Fibroblast of lung (primary cell): ENCODE results near the gene S100A3. TPM values are rescaled to one million over a fixed set of nuclear protein-coding genes. Genes with fewer than 3 reads are reported as not detected.
"Not testable (repeated sequence)": the region's sequence is repeated elsewhere in the genome, so short reads cannot be mapped to it uniquely, and the experiment has no call there.

Source experiments
- DNase-seq, 2 donors: peaks; one replicate each; pipeline versions ENCODE4 v3.0.0 to v3.0.0-alpha.2; 2010; ENCODE audit warnings: low read depth in 2 of 2
- H2AFZ ChIP-seq: 2 replicates; pipeline ENCODE4 v1.5.1; 2012; ENCODE audit warnings: low read length, control low read depth, inconsistent platforms
- H3K27ac ChIP-seq: 2 replicates; pipeline ENCODE4 v1.5.1; 2011; ENCODE audit warnings: low read length, control low read depth; ENCODE audit not compliant: insufficient read depth
- H3K27me3 ChIP-seq: 2 replicates; pipeline ENCODE4 v1.5.1; 2011; ENCODE audit warnings: mild to moderate bottlenecking, low read length; ENCODE audit not compliant: control insufficient read depth, insufficient read depth
- H3K36me3 ChIP-seq: 2 replicates; pipeline ENCODE4 v1.5.1; 2011; ENCODE audit warnings: low read length; ENCODE audit not compliant: control insufficient read depth, insufficient read depth
- H3K4me1 ChIP-seq: 2 replicates; pipeline ENCODE4 v1.5.1; 2011; ENCODE audit warnings: low read length; ENCODE audit not compliant: control insufficient read depth, insufficient read depth; ENCODE audit errors: extremely low read depth
- H3K4me2 ChIP-seq: 2 replicates; pipeline ENCODE4 v1.5.1; 2011; ENCODE audit warnings: low read length, control low read depth; ENCODE audit not compliant: insufficient read depth; ENCODE audit errors: extremely low read depth
- H3K4me3 ChIP-seq, 4 experiments: fragments of 200-600 bp in 1 of 4; sonication (generic) in 1 of 4; replicated peaks in 1 of 4; 2 replicates each; pipeline ENCODE4 v1.5.1; 2011 to 2016; ENCODE audit warnings: low read length in 4 of 4, low read depth in 3 of 4, mild to moderate bottlenecking in 3 of 4, control low read depth in 2 of 4, inconsistent platforms in 1 of 4, mixed read lengths in 1 of 4; ENCODE audit not compliant: insufficient read depth in 1 of 4; ENCODE audit errors: control extremely low read depth in 1 of 4
- H3K79me2 ChIP-seq: 2 replicates; pipeline ENCODE4 v1.5.1; 2012; ENCODE audit warnings: mild to moderate bottlenecking, low read length, inconsistent platforms; ENCODE audit not compliant: control insufficient read depth, insufficient read depth
- H3K9ac ChIP-seq: 2 replicates; pipeline ENCODE4 v1.5.1; 2011; ENCODE audit warnings: mild to moderate bottlenecking, low read length, control low read depth; ENCODE audit not compliant: insufficient read depth
- H3K9me3 ChIP-seq: 2 replicates; pipeline ENCODE4 v1.5.1; 2012; ENCODE audit warnings: low read depth, low read length; ENCODE audit not compliant: control insufficient read depth, insufficient read depth
- H4K20me1 ChIP-seq: 2 replicates; pipeline ENCODE4 v1.5.1; 2011; ENCODE audit warnings: low read length; ENCODE audit not compliant: control insufficient read depth, insufficient read depth; ENCODE audit errors: extremely low read depth
- CTCF ChIP-seq, 2 donors: IDR thresholded peaks in 1 of 2; conservative IDR thresholded peaks in 1 of 2; 1 replicate in 1 of 2; 2 replicates in 1 of 2; pipeline ENCODE4 v1.5.1; 2011 to 2012; ENCODE audit warnings: low read length in 2 of 2, control low read depth in 1 of 2, inconsistent platforms in 1 of 2, low read depth in 1 of 2, mild to moderate bottlenecking in 1 of 2
- EZH2 ChIP-seq: IDR thresholded peaks from 2 replicates; pipeline ENCODE4 v1.5.1; 2012; ENCODE audit warnings: low read length, control low read depth, mild to moderate bottlenecking; ENCODE audit errors: missing control alignments
- polyA plus RNA-seq, 2 donors: library from polyadenylated mRNA; depleted of rRNA in 1 of 2; stranded (reverse) in 1 of 2; unstranded in 1 of 2; fragments of >200 nt; gene quantifications; 2 replicates each; pipeline ENCODE4 v1.2.1, GENCODE V29; 2011 to 2012; ENCODE audit warnings: missing spikeins in 1 of 2
- total RNA-seq: library from RNA; depleted of rRNA; stranded (reverse); fragments of >200 nt; gene quantifications from 2 replicates; pipeline ENCODE4 v1.2.1, GENCODE V29; 2014

S100A3 gene
- total and polyA plus RNA-seq, 2 donors (not counting 1 experiment from before 2014, with no cell fraction given) = 6.8 to 14.8 TPM

DNA sequence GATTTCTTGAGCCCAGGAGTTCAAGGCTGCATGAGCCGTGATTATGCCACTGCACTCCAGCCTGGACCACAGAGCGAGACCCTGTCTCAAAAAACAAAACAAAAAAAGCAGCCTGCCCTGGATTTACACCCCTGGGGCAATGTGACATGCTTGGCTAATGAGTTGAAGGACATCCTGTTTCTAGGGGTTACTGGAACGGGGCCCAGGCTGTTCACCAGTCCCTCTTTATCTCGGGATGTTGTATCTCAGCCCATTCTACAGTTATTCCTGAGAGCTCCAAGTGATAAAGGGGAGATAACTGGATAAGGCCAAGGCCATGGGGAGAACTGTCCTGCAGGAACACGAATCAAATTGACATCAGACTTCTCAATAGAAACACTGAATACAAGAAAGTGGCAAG is 38.3 kb upstream of the S100A3 start:
- Histone ChIP-seq H3K4me3 (no peak overlapping the region), H3K4me1 (peaks cover 2% of the 10 kb centered on the region), H3K4me2 (no peak overlapping the region), H2AFZ (no peak overlapping the region), H4K20me1 (no peaks in the 10 kb centered on the region), H3K9me3 (no peaks in the 10 kb centered on the region), H3K27me3 (no peaks in the 10 kb centered on the region), H3K36me3 (no peaks in the 10 kb centered on the region), H3K27ac (no peak overlapping the region), H3K79me2 (no peaks in the 10 kb centered on the region), H3K9ac (no peak overlapping the region)
- no peak for DNase-seq
- no peak for TF ChIP-seq EZH2

- Histone ChIP-seq H3K36me3 (no peaks in the 10 kb centered on the region), H3K9ac (no peak overlapping the region), H3K27me3 (no peaks in the 10 kb centered on the region), H4K20me1 (no peaks in the 10 kb centered on the region), H3K27ac (no peak overlapping the region), H3K9me3 (no peaks in the 10 kb centered on the region), H3K79me2 (no peaks in the 10 kb centered on the region), H3K4me3 (no peak overlapping the region), H2AFZ (no peak overlapping the region), H3K4me2 (no peak overlapping the region), H3K4me1 (peaks cover 2% of the 10 kb centered on the region)
- TF ChIP-seq EZH2 = no peak
- no peak for DNase-seq
Observed at GRCh38 chr1:153586347-153586746, 37.3 kb upstream of the S100A3 start.

DNA sequence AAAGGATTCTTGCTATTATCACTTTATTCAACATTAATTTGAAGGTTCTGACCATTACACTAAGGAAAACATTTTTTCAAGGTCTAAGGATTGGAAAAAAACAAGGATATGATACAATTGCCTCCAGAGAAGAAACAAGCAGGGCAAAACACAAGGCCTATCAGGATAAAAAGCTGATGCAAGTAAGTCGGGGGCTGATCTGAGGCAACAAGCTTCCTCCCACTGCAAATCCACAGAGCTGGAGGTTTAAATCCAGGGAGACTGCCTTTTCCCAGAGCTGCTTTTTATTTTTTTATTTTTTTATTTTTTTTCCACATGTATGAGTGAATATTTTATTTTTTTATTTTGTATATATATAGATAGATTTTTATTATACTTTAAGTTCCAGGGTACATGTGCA is 35.9 kb upstream of the S100A3 start:
- no peak for DNase-seq
- Histone ChIP-seq H3K27ac (no peak overlapping the region), H3K79me2 (no peaks in the 10 kb centered on the region), H3K9ac (no peak overlapping the region), H4K20me1 (no peaks in the 10 kb centered on the region), H3K9me3 (no peaks in the 10 kb centered on the region), H3K4me1 (peaks cover 2% of the 10 kb centered on the region), H3K4me2 (no peak overlapping the region), H3K36me3 (no peaks in the 10 kb centered on the region), H2AFZ (no peak overlapping the region), H3K4me3 (no peak overlapping the region), H3K27me3 (no peaks in the 10 kb centered on the region)
- TF ChIP-seq CTCF (conservative IDR thresholded peaks at IDR 0.05 in 1 of 2, IDR thresholded peaks at IDR 0.05 in 1 of 2; ENCODE audit: low read depth in 1 of 2, low read length in 2 of 2) (no peak), EZH2 (no peak)

DNA sequence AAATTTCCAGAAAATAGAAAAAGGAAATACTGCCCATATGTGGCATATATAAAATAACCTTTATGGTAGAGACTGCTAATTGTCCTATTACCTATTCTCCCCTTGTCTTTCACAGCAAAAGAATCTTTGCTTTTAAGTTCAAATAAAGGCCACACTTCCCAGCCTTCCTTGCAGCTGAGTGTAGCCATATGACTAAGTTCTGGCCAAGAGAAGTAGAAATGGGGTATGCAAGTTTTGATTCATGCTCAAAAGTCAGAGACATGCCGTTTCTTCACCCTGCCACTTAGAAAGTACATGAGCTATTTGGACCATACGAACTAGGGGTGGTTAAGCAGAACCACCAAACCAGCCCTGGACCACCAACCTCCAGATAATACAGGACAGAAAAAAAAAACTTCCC is 34.9 kb upstream of the S100A3 start:
- Histone ChIP-seq H3K4me2 (no peak overlapping the region), H3K9ac (no peak overlapping the region), H3K4me1 (peaks cover 3% of the 10 kb centered on the region), H3K27ac (no peak overlapping the region), H3K4me3 (no peak overlapping the region), H4K20me1 (no peaks in the 10 kb centered on the region), H3K27me3 (no peaks in the 10 kb centered on the region), H3K79me2 (no peaks in the 10 kb centered on the region), H3K9me3 (no peaks in the 10 kb centered on the region), H3K36me3 (no peaks in the 10 kb centered on the region), H2AFZ (no peak overlapping the region)
- TF ChIP-seq EZH2 (no peak), CTCF (conservative IDR thresholded peaks at IDR 0.05 in 1 of 2, IDR thresholded peaks at IDR 0.05 in 1 of 2; ENCODE audit: low read depth in 1 of 2, low read length in 2 of 2) (no peak)
- peak in 1 of 2 donors; percentile 58 for DNase-seq

DNA sequence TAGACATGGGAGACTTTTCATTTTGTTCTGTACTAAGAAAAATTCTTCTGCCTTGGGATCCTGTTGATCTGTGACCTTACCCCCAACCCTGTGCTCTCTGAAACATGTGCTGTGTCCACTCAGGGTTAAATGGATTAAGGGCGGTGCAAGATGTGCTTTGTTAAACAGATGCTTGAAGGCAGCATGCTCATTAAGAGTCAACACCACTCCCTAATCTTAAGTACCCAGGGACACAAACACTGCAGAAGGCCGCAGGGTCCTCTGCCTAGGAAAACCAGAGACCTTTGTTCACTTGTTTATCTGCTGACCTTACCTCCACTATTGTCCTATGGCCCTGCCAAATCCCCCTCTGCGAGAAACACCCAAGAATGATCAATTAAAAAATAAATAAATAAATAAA is 34.5 kb upstream of the S100A3 start:
- H3K9me3 ChIP-seq, H3K27ac ChIP-seq, H3K4me1 ChIP-seq, H2AFZ ChIP-seq, H3K36me3 ChIP-seq, H3K4me2 ChIP-seq, H3K4me3 ChIP-seq, H3K79me2 ChIP-seq, H3K27me3 ChIP-seq, H4K20me1 ChIP-seq, H3K9ac ChIP-seq, DNase-seq: not testable (repeated sequence)
